H9 (cell line): ENCODE measurements around the gene DLG5. TPM values are rescaled to one million over a fixed set of nuclear protein-coding genes. Genes with fewer than 3 reads are reported as not detected.

ENCODE experiments used
- DNase-seq: peaks from one replicate; pipeline ENCODE4 v3.0.0-alpha.2; 2017
- H2AFZ ChIP-seq: one replicate; pipeline ENCODE4 v1.6.1; 2013; ENCODE audit warnings: mild to moderate bottlenecking, low read length, control low read depth, moderate library complexity
- H2AK5ac ChIP-seq: 2 replicates; pipeline ENCODE4 v1.6.1; 2013; ENCODE audit warnings: low read length, control low read depth, mixed read lengths; ENCODE audit not compliant: insufficient read length
- H2BK120ac ChIP-seq: one replicate; pipeline ENCODE4 v1.6.1; 2013; ENCODE audit warnings: low read depth, mild to moderate bottlenecking, low read length, control low read depth, inconsistent platforms; ENCODE audit not compliant: poor library complexity, severe bottlenecking
- H2BK12ac ChIP-seq: 2 replicates; pipeline ENCODE4 v1.6.1; 2013; ENCODE audit warnings: low read length, control low read depth, mixed read lengths, low read depth; ENCODE audit not compliant: insufficient read length
- H2BK15ac ChIP-seq: 2 replicates; pipeline ENCODE4 v1.6.1; 2013; ENCODE audit warnings: low read depth, low read length, control low read depth
- H2BK20ac ChIP-seq: one replicate; pipeline ENCODE4 v1.6.1; 2013; ENCODE audit warnings: low read depth, mild to moderate bottlenecking, low read length, control low read depth, inconsistent platforms; ENCODE audit not compliant: poor library complexity, severe bottlenecking
- H2BK5ac ChIP-seq: 2 replicates; pipeline ENCODE4 v1.6.1; 2013; ENCODE audit warnings: low read length, control low read depth, mixed read lengths; ENCODE audit not compliant: insufficient read length
- H3K14ac ChIP-seq: 2 replicates; pipeline ENCODE4 v1.6.1; 2013; ENCODE audit warnings: low read length, control low read depth; ENCODE audit not compliant: insufficient read depth
- H3K18ac ChIP-seq: 2 replicates; pipeline ENCODE4 v1.6.1; 2013; ENCODE audit warnings: low read depth, mild to moderate bottlenecking, mixed read lengths, low read length, control low read depth; ENCODE audit not compliant: insufficient read length
- H3K23ac ChIP-seq: 2 replicates; pipeline ENCODE4 v1.6.1; 2013; ENCODE audit warnings: low read length, control low read depth, mixed read lengths, low read depth; ENCODE audit not compliant: insufficient read length
- H3K23me2 ChIP-seq: 2 replicates; pipeline ENCODE4 v1.6.1; 2013; ENCODE audit warnings: low read depth, mild to moderate bottlenecking, mixed read lengths, low read length, control low read depth; ENCODE audit not compliant: insufficient read length, poor library complexity, severe bottlenecking
- H3K27ac ChIP-seq: 2 replicates; pipeline ENCODE4 v1.5.1; 2013; ENCODE audit warnings: low read length, control low read depth, mixed read lengths, low read depth; ENCODE audit not compliant: insufficient read length
- H3K27me3 ChIP-seq: 2 replicates; pipeline ENCODE4 v1.6.1; 2013; ENCODE audit warnings: low read length, control low read depth, inconsistent platforms; ENCODE audit not compliant: insufficient read depth
- H3K4ac ChIP-seq: 2 replicates; pipeline ENCODE4 v1.6.1; 2013; ENCODE audit warnings: low read depth, mild to moderate bottlenecking, control low read depth, inconsistent platforms, low read length, moderate library complexity
- H3K4me1 ChIP-seq: 2 replicates; pipeline ENCODE4 v1.6.1; 2013; ENCODE audit warnings: low read length, control low read depth, inconsistent platforms; ENCODE audit not compliant: insufficient read depth
- H3K4me2 ChIP-seq: 2 replicates; pipeline ENCODE4 v1.6.1; 2013; ENCODE audit warnings: low read length, control low read depth, mixed read lengths; ENCODE audit not compliant: insufficient read length, insufficient read depth
- H3K56ac ChIP-seq: 2 replicates; pipeline ENCODE4 v1.6.1; 2013; ENCODE audit warnings: low read depth, mild to moderate bottlenecking, mixed read lengths, low read length, control low read depth; ENCODE audit not compliant: insufficient read length
- H3K79me1 ChIP-seq: 2 replicates; pipeline ENCODE4 v1.6.1; 2013; ENCODE audit warnings: low read depth, mild to moderate bottlenecking, moderate library complexity, low read length, control low read depth, inconsistent platforms; ENCODE audit not compliant: insufficient read depth, poor library complexity, severe bottlenecking
- H3K79me2 ChIP-seq: 2 replicates; pipeline ENCODE4 v1.6.1; 2013; ENCODE audit warnings: low read length, control low read depth, inconsistent platforms; ENCODE audit not compliant: insufficient read depth
- H3K9ac ChIP-seq: 2 replicates; pipeline ENCODE4 v1.6.1; 2013; ENCODE audit warnings: low read length, control low read depth, mixed read lengths; ENCODE audit not compliant: insufficient read length; ENCODE audit errors: extremely low read depth
- H3K9me3 ChIP-seq: one replicate; pipeline ENCODE4 v1.6.1; 2013; ENCODE audit warnings: low read depth, low read length, inconsistent platforms; ENCODE audit not compliant: control insufficient read depth
- H3T11ph ChIP-seq: one replicate; pipeline ENCODE4 v1.6.1; 2013; ENCODE audit warnings: mild to moderate bottlenecking, low read length, control low read depth, inconsistent platforms
- H4K20me1 ChIP-seq: one replicate; pipeline ENCODE4 v1.6.1; 2013; ENCODE audit not compliant: control insufficient read depth, insufficient read length, insufficient read depth
- H4K5ac ChIP-seq: 2 replicates; pipeline ENCODE4 v1.6.1; 2013; ENCODE audit warnings: low read depth, mild to moderate bottlenecking, mixed read lengths, low read length, control low read depth; ENCODE audit not compliant: insufficient read length
- H4K8ac ChIP-seq: replicated peaks from 2 replicates; pipeline ENCODE4 v1.6.1; 2013; ENCODE audit warnings: low read length, control low read depth, mixed read lengths, low read depth; ENCODE audit not compliant: insufficient read length
- H4K91ac ChIP-seq: 2 replicates; pipeline ENCODE4 v1.6.1; 2013; ENCODE audit warnings: low read depth, mild to moderate bottlenecking, moderate library complexity, mixed read lengths, low read length, control low read depth; ENCODE audit not compliant: insufficient read length
- H3K27ac Mint-ChIP-seq, 3 experiments: 2 replicates in 2 of 3; 3 replicates in 1 of 3; pipeline ENCODE4 v1.8.0; 2020 to 2021; ENCODE audit warnings: mixed read lengths in 3 of 3, mild to moderate bottlenecking in 1 of 3, moderate library complexity in 1 of 3
- H3K27me3 Mint-ChIP-seq: 2 replicates; pipeline ENCODE4 v1.8.0; 2021; ENCODE audit warnings: low read depth, mild to moderate bottlenecking, moderate library complexity, mixed read lengths
- H3K36me3 Mint-ChIP-seq, 3 experiments: 2 replicates in 2 of 3; 3 replicates in 1 of 3; pipeline ENCODE4 v1.8.0; 2020 to 2021; ENCODE audit warnings: low read depth in 3 of 3, mixed read lengths in 3 of 3; ENCODE audit not compliant: insufficient read depth in 1 of 3
- H3K4me1 Mint-ChIP-seq, 2 experiments: 2 replicates each; pipeline ENCODE4 v1.8.0; 2020; ENCODE audit warnings: mixed read lengths in 2 of 2
- H3K4me3 Mint-ChIP-seq, 2 experiments: 2 replicates in 1 of 2; 3 replicates in 1 of 2; pipeline ENCODE4 v1.8.0; 2020 to 2021; ENCODE audit warnings: mild to moderate bottlenecking in 2 of 2, mixed read lengths in 2 of 2, moderate library complexity in 1 of 2
- H3K9me3 Mint-ChIP-seq, 2 experiments: 2 replicates in 1 of 2; 3 replicates in 1 of 2; pipeline ENCODE4 v1.8.0; 2020; ENCODE audit warnings: mild to moderate bottlenecking in 2 of 2, mixed read lengths in 2 of 2, moderate library complexity in 1 of 2
- WGBS: extraction: QIAGEN DNeasy Blood & Tissue Kit; methylation state at CpG from one replicate; pipeline ENCODE4 v1.1.7; 2013; ENCODE audit warnings: missing lambda C conversion rate, low lambda C conversion rate, mixed read lengths; ENCODE audit not compliant: insufficient read length; ENCODE audit errors: extremely low coverage; 5-methylcytosine and 5-hydroxymethylcytosine counted together
- total RNA-seq: library from RNA; stranded (reverse); gene quantifications from 2 replicates; pipeline ENCODE4 v1.2.1, GENCODE V29; 2021
- TF ChIP-seq, protein P1 (sequence below): fragments of 200-600 bp; sonication (generic); conservative IDR thresholded peaks from 3 replicates; pipeline ENCODE4 v1.8.0; 2021; ENCODE audit warnings: antibody characterized with exemption, mild to moderate bottlenecking

The DLG5 gene
- total RNA-seq, 1 experiment from 2014 or later: 67.4 TPM

DNA sequence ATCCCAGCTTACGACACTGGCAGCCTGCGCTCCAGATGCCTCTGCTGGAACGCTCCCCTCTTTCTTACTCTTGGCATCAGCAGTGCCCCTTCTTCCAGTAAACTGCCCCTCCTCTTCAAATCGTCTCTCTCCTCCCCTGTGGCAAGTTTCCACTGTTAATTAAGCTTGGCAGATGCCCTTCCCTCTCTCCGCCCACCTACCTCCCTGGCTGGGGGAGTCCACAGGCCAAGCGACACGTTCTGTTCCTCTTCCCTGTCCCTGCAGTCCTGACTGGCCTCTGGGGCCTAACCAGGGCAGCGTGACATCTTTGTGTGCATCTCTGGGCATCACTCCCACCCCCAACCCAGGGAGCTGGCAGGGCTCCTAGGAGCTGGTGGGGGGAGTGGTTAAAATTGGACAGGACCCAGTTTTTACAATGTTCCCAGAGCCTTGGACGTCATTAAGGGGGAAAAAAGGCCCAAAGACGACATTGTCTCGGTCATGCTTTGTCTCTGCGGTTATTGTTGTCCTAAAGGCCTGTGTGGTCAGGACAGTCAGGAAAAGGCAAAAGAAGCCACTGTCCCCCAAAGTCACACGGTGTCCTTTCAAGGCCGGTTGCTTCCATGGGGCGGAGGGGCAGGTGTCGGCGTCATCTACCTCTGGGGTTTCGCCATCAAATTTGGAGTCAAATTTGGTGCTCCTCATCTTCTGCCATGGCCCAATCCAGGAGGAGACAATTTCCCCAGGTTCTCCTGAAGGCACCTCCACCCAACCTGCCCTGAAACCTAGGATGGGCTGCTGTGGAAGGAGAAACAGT is 54.2 kb downstream of the DLG5 start:
- H2BK12ac ChIP-seq: no peak overlapping the region
- H3K27me3 ChIP-seq: no peaks in the 10 kb centered on the region
- DNase-seq: no peak
- no peak overlapping the region for H4K91ac ChIP-seq
- TF ChIP-seq, protein P1, sequence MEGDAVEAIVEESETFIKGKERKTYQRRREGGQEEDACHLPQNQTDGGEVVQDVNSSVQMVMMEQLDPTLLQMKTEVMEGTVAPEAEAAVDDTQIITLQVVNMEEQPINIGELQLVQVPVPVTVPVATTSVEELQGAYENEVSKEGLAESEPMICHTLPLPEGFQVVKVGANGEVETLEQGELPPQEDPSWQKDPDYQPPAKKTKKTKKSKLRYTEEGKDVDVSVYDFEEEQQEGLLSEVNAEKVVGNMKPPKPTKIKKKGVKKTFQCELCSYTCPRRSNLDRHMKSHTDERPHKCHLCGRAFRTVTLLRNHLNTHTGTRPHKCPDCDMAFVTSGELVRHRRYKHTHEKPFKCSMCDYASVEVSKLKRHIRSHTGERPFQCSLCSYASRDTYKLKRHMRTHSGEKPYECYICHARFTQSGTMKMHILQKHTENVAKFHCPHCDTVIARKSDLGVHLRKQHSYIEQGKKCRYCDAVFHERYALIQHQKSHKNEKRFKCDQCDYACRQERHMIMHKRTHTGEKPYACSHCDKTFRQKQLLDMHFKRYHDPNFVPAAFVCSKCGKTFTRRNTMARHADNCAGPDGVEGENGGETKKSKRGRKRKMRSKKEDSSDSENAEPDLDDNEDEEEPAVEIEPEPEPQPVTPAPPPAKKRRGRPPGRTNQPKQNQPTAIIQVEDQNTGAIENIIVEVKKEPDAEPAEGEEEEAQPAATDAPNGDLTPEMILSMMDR: no peak
- H2BK120ac ChIP-seq: no peak overlapping the region
- Mint-ChIP-seq H3K27ac (peak overlapping the region; percentile 21 to 75 (median 55); a peak in 5 of 7 replicates), H3K9me3 (no peaks in the 10 kb centered on the region), H3K4me3 (no peak overlapping the region), H3K4me1 (peaks cover 61 to 69% of the 10 kb centered on the region in 2 experiments), H3K27me3 (no peaks in the 10 kb centered on the region), H3K36me3 (peaks cover 0 to 21% (median 6%) of the 10 kb centered on the region in 3 experiments; a peak in 4 of 7 replicates)
- H3K18ac ChIP-seq: no peak overlapping the region
- no peak overlapping the region for H3K27ac ChIP-seq
- H4K5ac ChIP-seq: no peak overlapping the region
- no peak overlapping the region for H2BK5ac ChIP-seq
- no peak overlapping the region for H2AFZ ChIP-seq
- H3K79me2 ChIP-seq: peaks cover 2% of the 10 kb centered on the region; the same call in 1 of the 2 replicates
- H3K4ac ChIP-seq: no peak overlapping the region
- no peak overlapping the region for H3K4me2 ChIP-seq
- WGBS: no CpG with 5 or more reads among the region's 18 CpGs
- H3T11ph ChIP-seq: no peak overlapping the region
- H3K14ac ChIP-seq: no peak overlapping the region
- H4K8ac ChIP-seq: no peak overlapping the region
- H2BK20ac ChIP-seq: no peak overlapping the region
- H3K23me2 ChIP-seq: no peaks in the 10 kb centered on the region
- H2BK15ac ChIP-seq: no peak overlapping the region
- peaks cover 2% of the 10 kb centered on the region for H3K79me1 ChIP-seq
- no peak overlapping the region for H3K23ac ChIP-seq
- no peak overlapping the region for H2AK5ac ChIP-seq
- H3K9ac ChIP-seq: no peak overlapping the region
- H3K4me1 ChIP-seq: peaks cover 10% of the 10 kb centered on the region; the same call in 1 of the 2 replicates
- no peaks in the 10 kb centered on the region for H3K9me3 ChIP-seq
- no peaks in the 10 kb centered on the region for H4K20me1 ChIP-seq
- no peak overlapping the region for H3K56ac ChIP-seq
